Mesothelial cell of epicardium (in vitro differentiated cells): Measurements from ENCODE around the gene ADM2. TPM values are rescaled to one million over a fixed set of nuclear protein-coding genes. Genes with fewer than 3 reads are reported as not detected.
"Not testable (repeated sequence)": the region's sequence is repeated elsewhere in the genome, so short reads cannot be mapped to it uniquely, and the experiment has no call there.

Experiments used
- DNase-seq, 2 experiments: peaks; one replicate each; pipeline ENCODE4 v3.0.0; 2021; ENCODE audit warnings: low spot score in 2 of 2; ENCODE audit not compliant: unreplicated experiment in 2 of 2
- H3K27ac Mint-ChIP-seq: 2 replicates; pipeline ENCODE4 v1.8.0; 2021; ENCODE audit warnings: mixed read lengths
- H3K27me3 Mint-ChIP-seq: 2 replicates; pipeline ENCODE4 v1.8.0; 2021; ENCODE audit warnings: low read depth, mixed read lengths
- H3K36me3 Mint-ChIP-seq: 2 replicates; pipeline ENCODE4 v1.8.0; 2021; ENCODE audit warnings: mixed read lengths
- H3K4me1 Mint-ChIP-seq: 2 replicates; pipeline ENCODE4 v1.8.0; 2021; ENCODE audit warnings: mixed read lengths
- H3K4me3 Mint-ChIP-seq: 2 replicates; pipeline ENCODE4 v1.8.0; 2021; ENCODE audit warnings: mild to moderate bottlenecking, moderate library complexity, mixed read lengths
- H3K9me3 Mint-ChIP-seq: 2 replicates; pipeline ENCODE4 v1.8.0; 2021; ENCODE audit warnings: mixed read lengths
- total RNA-seq: library from RNA; stranded (reverse); gene quantifications from 3 replicates; pipeline ENCODE4 v1.2.1, GENCODE V29; 2021
- TF ChIP-seq, protein P1 (sequence below): fragments of 200-600 bp; sonication (generic); IDR thresholded peaks from one replicate; pipeline ENCODE4 v1.5.0; 2021; ENCODE audit warnings: antibody characterized with exemption; ENCODE audit not compliant: unreplicated experiment

ADM2 gene
- total RNA-seq, 1 donor from 2014 or later = 1.4 TPM

DNA sequence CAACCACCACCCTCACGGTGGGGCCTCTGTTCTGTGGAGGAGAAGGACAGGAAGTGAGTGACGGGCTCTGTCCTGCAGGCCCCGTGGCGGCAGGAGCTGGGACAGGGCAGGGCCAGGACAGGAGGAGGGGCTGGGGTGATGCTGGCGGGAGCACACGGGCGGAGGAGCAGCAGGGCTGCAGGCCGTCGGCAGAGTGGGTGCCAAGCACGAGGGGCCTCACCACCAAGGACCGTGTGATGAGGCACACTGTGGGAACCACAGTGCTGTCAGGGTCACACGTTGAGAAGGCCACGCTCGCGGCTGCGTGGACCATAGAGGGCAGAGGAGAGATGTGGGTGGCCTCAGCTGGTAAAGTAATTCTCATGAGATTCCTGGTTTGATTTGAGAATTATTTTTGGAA lies 35.5 kb downstream of the ADM2 start:
- Mint-ChIP-seq H3K27me3 (no peaks in the 10 kb centered on the region), H3K4me1 (no peaks in the 10 kb centered on the region), H3K27ac (no peak overlapping the region), H3K9me3 (no peaks in the 10 kb centered on the region), H3K4me3 (no peak overlapping the region), H3K36me3 (peaks cover 13% of the 10 kb centered on the region)
- no peak for DNase-seq
- TF ChIP-seq, protein P1, sequence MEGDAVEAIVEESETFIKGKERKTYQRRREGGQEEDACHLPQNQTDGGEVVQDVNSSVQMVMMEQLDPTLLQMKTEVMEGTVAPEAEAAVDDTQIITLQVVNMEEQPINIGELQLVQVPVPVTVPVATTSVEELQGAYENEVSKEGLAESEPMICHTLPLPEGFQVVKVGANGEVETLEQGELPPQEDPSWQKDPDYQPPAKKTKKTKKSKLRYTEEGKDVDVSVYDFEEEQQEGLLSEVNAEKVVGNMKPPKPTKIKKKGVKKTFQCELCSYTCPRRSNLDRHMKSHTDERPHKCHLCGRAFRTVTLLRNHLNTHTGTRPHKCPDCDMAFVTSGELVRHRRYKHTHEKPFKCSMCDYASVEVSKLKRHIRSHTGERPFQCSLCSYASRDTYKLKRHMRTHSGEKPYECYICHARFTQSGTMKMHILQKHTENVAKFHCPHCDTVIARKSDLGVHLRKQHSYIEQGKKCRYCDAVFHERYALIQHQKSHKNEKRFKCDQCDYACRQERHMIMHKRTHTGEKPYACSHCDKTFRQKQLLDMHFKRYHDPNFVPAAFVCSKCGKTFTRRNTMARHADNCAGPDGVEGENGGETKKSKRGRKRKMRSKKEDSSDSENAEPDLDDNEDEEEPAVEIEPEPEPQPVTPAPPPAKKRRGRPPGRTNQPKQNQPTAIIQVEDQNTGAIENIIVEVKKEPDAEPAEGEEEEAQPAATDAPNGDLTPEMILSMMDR = no peak

DNA sequence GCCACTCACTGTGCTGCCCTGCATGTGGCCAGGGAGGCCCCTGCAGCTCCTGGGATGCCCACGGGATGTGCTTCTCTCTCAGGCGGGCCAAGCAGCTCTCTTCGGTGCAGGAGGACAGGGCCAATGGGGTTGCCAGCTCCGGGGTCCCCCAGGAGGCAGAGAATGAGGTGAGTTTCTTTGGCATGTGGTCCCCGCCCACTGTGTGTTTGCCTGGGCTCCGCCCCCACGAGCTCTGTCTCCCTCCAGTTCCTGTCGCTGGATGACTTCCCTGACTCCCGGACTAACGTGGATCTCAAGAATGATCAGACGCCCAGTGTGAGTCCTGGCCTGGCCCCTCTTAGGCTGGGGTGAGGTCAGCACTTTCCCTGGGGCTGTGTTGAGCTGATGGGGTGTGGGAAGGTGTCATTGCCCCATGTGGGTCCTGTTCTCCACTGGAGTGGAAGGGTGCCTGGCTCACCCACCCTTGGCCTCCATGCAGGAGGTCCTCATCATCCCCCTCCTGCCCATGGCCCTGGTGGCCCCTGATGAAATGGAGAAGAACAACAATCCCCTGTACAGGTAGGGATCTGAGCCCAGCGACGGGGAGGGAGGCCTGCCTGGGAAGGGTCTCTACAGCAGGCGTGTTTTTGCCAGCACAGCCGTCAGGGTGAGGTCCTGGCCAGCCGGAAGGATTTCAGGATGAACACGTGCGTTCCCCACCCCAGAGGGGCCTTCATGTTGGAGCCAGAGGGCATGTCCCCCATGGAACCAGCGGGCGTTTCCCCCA lies 36.3 kb downstream of the ADM2 start:
- Mint-ChIP-seq H3K4me1 (no peaks in the 10 kb centered on the region), H3K27me3 (no peaks in the 10 kb centered on the region), H3K9me3 (no peaks in the 10 kb centered on the region), H3K27ac (no peak overlapping the region), H3K36me3 (peaks cover 9% of the 10 kb centered on the region), H3K4me3 (no peak overlapping the region)
- TF ChIP-seq, protein P1 = no peak
- DNase-seq = no peak

DNA sequence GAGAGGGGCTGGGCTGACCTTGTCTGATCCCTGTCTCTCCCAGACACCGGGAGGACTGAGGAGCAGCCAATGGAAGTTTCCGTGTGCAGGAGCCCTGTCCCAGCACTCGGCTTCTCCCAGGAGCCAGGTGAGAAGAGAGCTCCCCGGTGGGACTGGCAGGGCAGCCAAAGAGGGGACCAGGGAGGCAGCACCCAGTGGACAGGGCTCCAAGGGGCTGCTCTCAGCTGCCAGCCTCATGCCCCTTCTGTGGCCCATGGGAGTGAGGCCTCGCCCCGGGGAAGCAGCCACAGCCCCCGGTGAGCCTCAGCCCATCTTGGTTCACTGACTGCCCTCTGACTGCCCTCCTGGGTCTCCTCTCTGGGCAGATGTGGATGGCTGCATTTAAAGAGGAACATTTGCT lies 37.3 kb downstream of the ADM2 start:
- H3K4me1 Mint-ChIP-seq = no peaks in the 10 kb centered on the region
- peaks cover 9% of the 10 kb centered on the region for H3K36me3 Mint-ChIP-seq
- no peak for DNase-seq
- TF ChIP-seq, protein P1 = no peak
- no peaks in the 10 kb centered on the region for H3K9me3 Mint-ChIP-seq
- no peak overlapping the region for H3K4me3 Mint-ChIP-seq
- H3K27ac Mint-ChIP-seq = no peak overlapping the region
- H3K27me3 Mint-ChIP-seq = no peaks in the 10 kb centered on the region

DNA sequence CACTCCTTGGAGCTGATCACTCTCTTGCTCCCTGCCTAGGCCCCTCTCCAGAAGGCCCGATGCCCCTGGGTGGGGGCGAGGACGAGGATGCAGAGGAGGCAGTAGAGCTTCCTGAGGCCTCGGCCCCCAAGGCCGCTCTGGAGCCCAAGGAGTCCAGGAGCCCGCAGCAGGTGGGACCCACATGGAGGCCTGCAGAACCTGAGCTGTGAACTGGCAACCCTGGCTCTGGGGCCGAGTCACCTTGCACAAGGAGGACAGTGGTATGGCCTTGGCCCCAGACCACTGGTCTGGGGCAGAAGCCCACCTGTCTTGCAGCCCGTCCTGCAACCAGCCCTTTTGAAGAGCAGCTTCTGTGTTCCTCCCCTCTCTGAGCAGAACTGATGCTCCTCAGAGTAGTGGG lies 37.8 kb downstream of the ADM2 start:
- TF ChIP-seq, protein P1 = no peak
- no peak for DNase-seq
- Mint-ChIP-seq H3K36me3 (peaks cover 9% of the 10 kb centered on the region), H3K27me3 (no peaks in the 10 kb centered on the region), H3K9me3 (no peaks in the 10 kb centered on the region), H3K4me1 (no peaks in the 10 kb centered on the region), H3K27ac (no peak overlapping the region), H3K4me3 (no peak overlapping the region)

DNA sequence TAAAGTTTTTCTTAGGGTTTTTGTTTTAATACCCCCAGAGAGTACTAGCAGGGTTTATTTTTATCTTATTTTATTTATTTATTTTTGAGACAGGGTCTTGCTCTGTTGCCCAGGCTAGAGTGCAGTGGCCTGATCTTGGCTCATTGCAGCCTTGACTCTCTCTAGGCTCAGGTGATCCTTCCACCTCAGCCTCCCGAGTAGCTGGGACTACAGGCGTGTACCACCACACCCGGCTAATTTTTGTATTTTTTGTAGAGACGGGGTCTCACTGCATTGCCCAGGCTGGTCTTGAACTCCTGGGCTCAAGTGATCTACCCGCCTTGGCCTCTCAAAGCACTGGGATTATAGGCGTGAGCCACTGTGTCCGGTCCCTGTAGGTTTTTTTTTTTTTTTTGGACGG lies 38.8 kb downstream of the ADM2 start:
- not testable (repeated sequence) for H3K27me3 Mint-ChIP-seq, H3K36me3 Mint-ChIP-seq, H3K27ac Mint-ChIP-seq, H3K9me3 Mint-ChIP-seq, DNase-seq, H3K4me3 Mint-ChIP-seq, H3K4me1 Mint-ChIP-seq

DNA sequence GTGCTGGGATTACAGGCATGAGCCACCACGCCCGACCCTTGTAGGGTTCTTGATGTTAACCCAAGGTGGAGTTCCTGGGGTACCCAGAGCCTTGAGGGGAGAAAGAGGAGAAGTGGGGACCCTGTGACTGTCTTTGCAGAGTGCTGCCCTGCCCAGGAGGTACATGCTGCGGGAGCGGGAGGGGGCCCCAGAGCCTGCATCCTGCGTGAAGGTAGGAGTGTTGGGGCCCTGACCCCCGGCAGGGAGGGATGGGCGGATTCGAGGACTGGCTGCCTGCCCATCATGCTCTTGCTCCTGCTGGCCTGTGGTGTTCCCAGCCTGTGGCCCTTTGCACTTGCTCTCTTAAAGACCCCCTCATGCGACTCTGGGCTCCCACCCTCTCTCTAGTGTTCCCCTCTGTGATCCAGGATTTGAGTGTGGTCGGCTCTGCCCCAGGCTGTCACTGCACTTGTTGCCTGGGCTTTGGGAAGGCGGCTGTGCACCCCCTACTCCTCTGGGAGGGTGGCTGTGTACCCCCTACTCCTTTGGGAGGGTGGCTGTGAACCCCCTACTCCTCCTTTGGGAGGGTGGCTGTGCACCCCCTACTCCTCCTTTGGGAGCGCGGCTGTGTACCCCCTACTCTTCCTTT lies 39.6 kb downstream of the ADM2 start:
- no peak overlapping the region for H3K4me3 Mint-ChIP-seq
- no peaks in the 10 kb centered on the region for H3K27me3 Mint-ChIP-seq
- H3K36me3 Mint-ChIP-seq = peaks cover 6% of the 10 kb centered on the region
- no peak overlapping the region for H3K27ac Mint-ChIP-seq
- peaks cover 8% of the 10 kb centered on the region for H3K4me1 Mint-ChIP-seq
- TF ChIP-seq, protein P1 = no peak
- no peak for DNase-seq
- H3K9me3 Mint-ChIP-seq = no peaks in the 10 kb centered on the region
